Smooth muscle cell (in vitro differentiated cells): ENCODE results near the gene PCYOX1L. TPM values are rescaled to one million over a fixed set of nuclear protein-coding genes. Genes with fewer than 3 reads are reported as not detected.

Source experiments
- DNase-seq: peaks from one replicate; lab custom pipeline; 2025; ENCODE audit not compliant: unreplicated experiment; lab: John Stamatoyannopoulos, UW
- H2AFZ ChIP-seq: fragments of 200-600 bp; sonication (generic); 2 replicates; pipeline ENCODE4 v1.6.0; 2016; ENCODE audit warnings: antibody characterized with exemption, low read depth, mild to moderate bottlenecking
- H3F3A ChIP-seq: fragments of 200-600 bp; sonication (generic); 2 replicates; pipeline ENCODE4 v1.6.0; 2017; ENCODE audit warnings: antibody characterized with exemption, low read depth
- H3K27ac ChIP-seq: fragments of 200-600 bp; sonication (generic); 2 replicates; pipeline ENCODE4 v1.5.1; 2016; ENCODE audit warnings: low read depth, mild to moderate bottlenecking
- H3K27me3 ChIP-seq: fragments of 200-600 bp; sonication (generic); 2 replicates; pipeline ENCODE4 v1.6.1; 2016; ENCODE audit warnings: low read depth, mild to moderate bottlenecking
- H3K36me3 ChIP-seq: fragments of 200-600 bp; sonication (generic); 2 replicates; pipeline ENCODE4 v1.5.1; 2016; ENCODE audit warnings: low read depth
- H3K4me1 ChIP-seq: fragments of 200-600 bp; sonication (generic); 2 replicates; pipeline ENCODE4 v1.5.1; 2016; ENCODE audit warnings: low read depth
- H3K4me2 ChIP-seq: fragments of 200-600 bp; sonication (generic); 2 replicates; pipeline ENCODE4 v1.6.0; 2016; ENCODE audit warnings: mild to moderate bottlenecking
- H3K4me3 ChIP-seq: fragments of 200-600 bp; sonication (generic); 2 replicates; pipeline ENCODE4 v1.5.1; 2016; ENCODE audit warnings: mild to moderate bottlenecking
- H3K79me2 ChIP-seq: fragments of 200-600 bp; sonication (generic); 2 replicates; pipeline ENCODE4 v1.6.0; 2016; ENCODE audit warnings: low read depth, mild to moderate bottlenecking
- H3K9ac ChIP-seq: fragments of 200-600 bp; sonication (generic); 2 replicates; pipeline ENCODE4 v1.6.0; 2016; ENCODE audit warnings: low read depth
- H3K9me3 ChIP-seq: fragments of 200-600 bp; sonication (generic); replicated peaks from 2 replicates; pipeline ENCODE4 v1.5.1; 2016; ENCODE audit warnings: low read depth
- H4K20me1 ChIP-seq: fragments of 200-600 bp; sonication (generic); 2 replicates; pipeline ENCODE4 v1.6.0; 2016; ENCODE audit warnings: low read depth
- whole genome bisulfite sequencing: methylation state at CpG from one replicate; pipeline ENCODE4 v1.1.7; 2016; ENCODE audit warnings: low lambda C conversion rate; 5-methylcytosine and 5-hydroxymethylcytosine counted together
- polyA plus RNA-seq: library from polyadenylated mRNA; unstranded; fragments of >200 nt; fragmentation: Nextera tagmentation; extraction: Ambion mirVana; gene quantifications from 2 replicates; pipeline ENCODE4 v1.2.1, GENCODE V29; 2016
- total RNA-seq: library from RNA; depleted of rRNA; stranded (reverse); fragments of >200 nt; gene quantifications from 2 replicates; pipeline ENCODE4 v1.2.3, GENCODE V29; 2014
- TF ChIP-seq, protein P1 (sequence below): fragments of 200-600 bp; sonication (generic); IDR thresholded peaks from 2 replicates; pipeline ENCODE4 v1.5.1; 2017; ENCODE audit warnings: borderline replicate concordance, mild to moderate bottlenecking, antibody characterized with exemption; ENCODE audit not compliant: insufficient read depth, poor library complexity, severe bottlenecking

Gene PCYOX1L
- total and polyA plus RNA-seq, 2 experiments from 2014 or later = 6.4 to 13.4 TPM

DNA sequence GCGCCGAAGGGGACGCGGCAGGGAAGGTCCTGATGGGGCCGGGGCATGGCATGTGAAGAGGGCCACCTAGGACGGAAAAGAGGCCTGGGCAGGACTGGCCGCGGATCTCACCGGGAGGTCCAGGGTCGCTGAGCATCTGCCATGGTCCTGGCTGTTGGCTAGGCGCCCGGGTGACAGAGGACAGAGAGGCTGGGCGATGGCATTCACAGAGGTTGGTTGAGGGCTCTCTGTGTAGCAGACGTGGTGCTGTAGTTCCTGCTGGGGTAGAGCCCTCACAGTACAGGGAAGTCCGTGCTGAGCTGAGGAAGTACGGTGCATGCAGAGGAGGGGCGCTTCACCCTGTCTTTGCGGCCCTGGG lies 427 bp downstream of the PCYOX1L start:
- no peak for DNase-seq
- 5% methylated on average over 12 of the region's 18 CpGs for WGBS
- TF ChIP-seq, protein P1, sequence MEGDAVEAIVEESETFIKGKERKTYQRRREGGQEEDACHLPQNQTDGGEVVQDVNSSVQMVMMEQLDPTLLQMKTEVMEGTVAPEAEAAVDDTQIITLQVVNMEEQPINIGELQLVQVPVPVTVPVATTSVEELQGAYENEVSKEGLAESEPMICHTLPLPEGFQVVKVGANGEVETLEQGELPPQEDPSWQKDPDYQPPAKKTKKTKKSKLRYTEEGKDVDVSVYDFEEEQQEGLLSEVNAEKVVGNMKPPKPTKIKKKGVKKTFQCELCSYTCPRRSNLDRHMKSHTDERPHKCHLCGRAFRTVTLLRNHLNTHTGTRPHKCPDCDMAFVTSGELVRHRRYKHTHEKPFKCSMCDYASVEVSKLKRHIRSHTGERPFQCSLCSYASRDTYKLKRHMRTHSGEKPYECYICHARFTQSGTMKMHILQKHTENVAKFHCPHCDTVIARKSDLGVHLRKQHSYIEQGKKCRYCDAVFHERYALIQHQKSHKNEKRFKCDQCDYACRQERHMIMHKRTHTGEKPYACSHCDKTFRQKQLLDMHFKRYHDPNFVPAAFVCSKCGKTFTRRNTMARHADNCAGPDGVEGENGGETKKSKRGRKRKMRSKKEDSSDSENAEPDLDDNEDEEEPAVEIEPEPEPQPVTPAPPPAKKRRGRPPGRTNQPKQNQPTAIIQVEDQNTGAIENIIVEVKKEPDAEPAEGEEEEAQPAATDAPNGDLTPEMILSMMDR = no peak
- peaks cover 1% of the 10 kb centered on the region for H3K36me3 ChIP-seq
- H3K9me3 ChIP-seq = no peaks in the 10 kb centered on the region
- H3K9ac ChIP-seq = no peak overlapping the region
- no peaks in the 10 kb centered on the region for H3K79me2 ChIP-seq
- peaks cover 15% of the 10 kb centered on the region for H3F3A ChIP-seq
- peak overlapping the region; percentile 75 for H3K4me3 ChIP-seq
- H4K20me1 ChIP-seq = peaks cover 4% of the 10 kb centered on the region
- peaks cover 8% of the 10 kb centered on the region for H3K4me1 ChIP-seq
- H3K4me2 ChIP-seq = peak overlapping the region; percentile 98
- peak overlapping the region; percentile 92 for H2AFZ ChIP-seq
- no peaks in the 10 kb centered on the region for H3K27me3 ChIP-seq
- no peak overlapping the region for H3K27ac ChIP-seq

DNA sequence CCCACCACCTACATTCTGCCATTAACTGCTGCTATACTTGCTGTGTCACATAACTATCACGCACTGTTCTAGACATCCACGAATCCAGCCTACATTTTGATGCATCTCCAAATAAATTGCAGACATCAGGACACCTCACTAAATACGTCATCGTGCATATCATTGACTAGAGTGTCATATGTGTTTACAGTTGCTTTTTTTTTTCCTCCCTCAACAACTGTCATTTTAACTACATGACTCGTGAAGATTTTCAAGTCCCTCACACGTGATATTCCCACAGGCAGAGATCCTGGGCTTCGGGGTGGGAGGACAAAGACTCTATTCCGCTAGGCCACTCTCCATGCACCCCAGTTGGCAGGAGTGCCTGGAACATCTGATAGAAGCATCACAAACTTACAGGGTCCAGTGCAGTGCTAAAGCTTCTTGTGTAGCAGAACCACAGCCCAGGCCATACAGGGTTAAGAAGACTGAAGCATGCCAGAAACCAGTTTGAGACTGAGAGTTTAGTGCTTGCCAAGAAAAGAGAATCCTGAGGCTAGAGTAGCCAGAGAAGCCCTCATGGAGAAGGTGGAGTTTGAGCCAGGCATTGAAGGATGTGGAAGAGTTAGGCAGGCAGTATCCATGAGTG lies 1.1 kb downstream of the PCYOX1L start:
- H3F3A ChIP-seq = peaks cover 13% of the 10 kb centered on the region
- WGBS = 92% methylated on average over 8 of the region's 8 CpGs
- no peaks in the 10 kb centered on the region for H3K36me3 ChIP-seq
- H3K9me3 ChIP-seq = no peaks in the 10 kb centered on the region
- TF ChIP-seq, protein P1 = no peak
- H3K27me3 ChIP-seq = no peaks in the 10 kb centered on the region
- H3K79me2 ChIP-seq = no peaks in the 10 kb centered on the region
- no peak overlapping the region for H3K4me2 ChIP-seq
- H2AFZ ChIP-seq = no peak overlapping the region
- no peak overlapping the region for H3K9ac ChIP-seq
- H3K27ac ChIP-seq = no peak overlapping the region
- DNase-seq = no peak
- H3K4me1 ChIP-seq = peaks cover 8% of the 10 kb centered on the region
- H4K20me1 ChIP-seq = peaks cover 4% of the 10 kb centered on the region
- H3K4me3 ChIP-seq = no peak overlapping the region

DNA sequence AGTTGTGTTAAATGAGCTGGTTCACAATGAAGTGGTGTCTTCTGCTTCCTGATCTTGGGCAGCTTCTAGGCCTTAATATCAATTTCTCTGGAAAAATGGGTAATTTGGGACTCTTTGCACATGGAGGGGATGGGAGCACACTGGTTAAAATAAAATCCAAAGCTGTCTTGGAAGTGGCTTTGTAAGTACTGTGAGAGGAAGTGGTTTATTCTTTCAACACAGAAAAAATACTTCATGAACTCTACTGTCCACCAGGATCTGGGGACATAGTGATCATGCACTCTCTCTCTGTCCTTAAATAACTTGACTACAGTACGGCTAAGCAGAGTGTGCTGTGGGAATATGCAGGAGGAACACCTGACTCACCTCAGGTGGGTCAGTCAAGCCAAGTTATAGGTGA lies 2.4 kb downstream of the PCYOX1L start:
- WGBS = 85% methylated on average over 1 of the region's 1 CpG
- H3F3A ChIP-seq = peaks cover 9% of the 10 kb centered on the region
- no peak for DNase-seq
- H4K20me1 ChIP-seq = no peaks in the 10 kb centered on the region
- no peak overlapping the region for H2AFZ ChIP-seq
- TF ChIP-seq, protein P1 = no peak
- no peak overlapping the region for H3K9ac ChIP-seq
- H3K36me3 ChIP-seq = no peaks in the 10 kb centered on the region
- no peaks in the 10 kb centered on the region for H3K27me3 ChIP-seq
- H3K79me2 ChIP-seq = no peaks in the 10 kb centered on the region
- no peak overlapping the region for H3K4me2 ChIP-seq
- H3K4me1 ChIP-seq = peaks cover 8% of the 10 kb centered on the region
- no peak overlapping the region for H3K4me3 ChIP-seq
- no peak overlapping the region for H3K27ac ChIP-seq
- no peaks in the 10 kb centered on the region for H3K9me3 ChIP-seq

DNA sequence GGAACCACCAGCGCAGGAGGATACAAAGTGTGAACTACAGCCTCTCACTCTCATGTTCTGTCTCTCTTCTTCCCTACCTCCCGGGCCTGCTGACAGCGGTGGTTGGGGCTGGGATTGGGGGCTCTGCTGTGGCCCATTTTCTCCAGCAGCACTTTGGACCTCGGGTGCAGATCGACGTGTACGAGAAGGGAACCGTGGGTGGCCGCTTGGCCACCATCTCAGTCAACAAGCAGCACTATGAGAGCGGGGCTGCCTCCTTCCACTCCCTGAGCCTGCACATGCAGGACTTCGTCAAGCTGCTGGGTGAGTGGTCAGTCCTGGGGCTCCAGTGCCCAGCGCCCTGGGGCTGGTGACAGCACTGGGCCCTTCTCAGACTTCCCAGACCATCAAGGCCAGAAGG lies 4.7 kb downstream of the PCYOX1L start:
- Histone ChIP-seq H3K36me3 (no peaks in the 10 kb centered on the region), H3K9me3 (no peaks in the 10 kb centered on the region), H3K4me3 (no peak overlapping the region), H3K9ac (no peak overlapping the region), H3K79me2 (no peaks in the 10 kb centered on the region), H3F3A (peaks cover under 1% of the 10 kb centered on the region), H3K4me1 (peaks cover 8% of the 10 kb centered on the region), H3K27ac (no peak overlapping the region), H3K4me2 (no peak overlapping the region), H4K20me1 (no peaks in the 10 kb centered on the region), H2AFZ (no peak overlapping the region), H3K27me3 (no peaks in the 10 kb centered on the region)
- WGBS = 94% methylated on average over 12 of the region's 12 CpGs
- no peak for DNase-seq
- TF ChIP-seq, protein P1 = no peak
